GM21723 (cell line): ENCODE data around the gene ROBO1.

Experiments
- ATAC-seq: cut with Tn5 transposase; IDR thresholded peaks from one replicate; pipeline ENCODE4 v1.9.1; 2021; ENCODE audit warnings: mild to moderate bottlenecking, moderate library complexity; ENCODE audit not compliant: unreplicated experiment

Gene ROBO1

GRCh38 chr3:79253271-79253670 is 514.5 kb downstream of the ROBO1 start:
- ATAC-seq: no peak

- ATAC-seq: no peak
Measured at GRCh38 chr3:79250746-79251145, 517.1 kb downstream of the ROBO1 start.

- no peak for ATAC-seq
Measured at GRCh38 chr3:79249701-79250100, 518.1 kb downstream of the ROBO1 start.

GRCh38 chr3:79247725-79248043 is 520.1 kb downstream of the ROBO1 start:
- ATAC-seq: no peak

- ATAC-seq: no peak
Measured at GRCh38 chr3:79246875-79247724, 520.7 kb downstream of the ROBO1 start.

GRCh38 chr3:79245284-79246138 is 522.3 kb downstream of the ROBO1 start:
- ATAC-seq: no peak

- ATAC-seq: no peak
Measured at GRCh38 chr3:79236496-79236895, 531.3 kb downstream of the ROBO1 start.

GRCh38 chr3:79233431-79234060 is 534.3 kb downstream of the ROBO1 start:
- no peak for ATAC-seq

GRCh38 chr3:79230266-79230665 is 537.5 kb downstream of the ROBO1 start:
- no peak for ATAC-seq

- ATAC-seq: no peak
Measured at GRCh38 chr3:79217096-79217495, 550.7 kb downstream of the ROBO1 start.

- ATAC-seq: no peak
Measured at GRCh38 chr3:79215286-79215685, 552.5 kb downstream of the ROBO1 start.

GRCh38 chr3:79211586-79212359 is 556.0 kb downstream of the ROBO1 start:
- ATAC-seq: no peak

- no peak for ATAC-seq
Measured at GRCh38 chr3:79204351-79204750, 563.4 kb downstream of the ROBO1 start.

- no peak for ATAC-seq
Measured at GRCh38 chr3:79203144-79203519, 564.7 kb downstream of the ROBO1 start.

GRCh38 chr3:79202471-79203143 is 565.2 kb downstream of the ROBO1 start:
- ATAC-seq: no peak

GRCh38 chr3:79200456-79200855 is 567.3 kb downstream of the ROBO1 start:
- ATAC-seq: no peak

GRCh38 chr3:79199966-79200365 is 567.8 kb downstream of the ROBO1 start:
- no peak for ATAC-seq

GRCh38 chr3:79187426-79187825 is 580.4 kb downstream of the ROBO1 start:
- no peak for ATAC-seq

- ATAC-seq: no peak
Measured at GRCh38 chr3:79184251-79184650, 583.5 kb downstream of the ROBO1 start.

- ATAC-seq: no peak
Measured at GRCh38 chr3:79183496-79183895, 584.3 kb downstream of the ROBO1 start.
